GM13976 (cell line): Measurements from ENCODE around the gene SH3BGR.

Experiments used
- DNase-seq: peaks from one replicate; pipeline ENCODE4 v3.0.0; 2012; ENCODE audit warnings: low spot score
- CTCF ChIP-seq: IDR thresholded peaks from 2 replicates; pipeline ENCODE4 v1.5.1; 2012; ENCODE audit warnings: borderline replicate concordance, mild to moderate bottlenecking; ENCODE audit not compliant: insufficient read depth; ENCODE audit errors: extremely low read depth, missing control alignments, control extremely low read depth
- in situ Hi-C: fragments of 300-500 bp; cut with MboI; formaldehyde crosslinking; loops from one replicate; pipeline ENCODE4 v1.12.0; 2022; ENCODE audit warnings: low sequenced_read_pairs, mixed read lengths, inconsistent platforms; ENCODE audit not compliant: unreplicated experiment

SH3BGR gene

GRCh38 chr21:39447264-39447663 is 4.5 kb upstream of the SH3BGR start:
- DNase-seq, result no peak
- no peak for TF ChIP-seq CTCF
- in situ Hi-C loops, result no loop called here

GRCh38 chr21:39452207-39452969 is 618 bp downstream of the SH3BGR start:
- no peak for TF ChIP-seq CTCF
- no peak for DNase-seq
- in situ Hi-C loops, result no loop called here

- TF ChIP-seq CTCF, result no peak
- no peak for DNase-seq
- in situ Hi-C loops, result no loop called here
These were observed 1.2 kb downstream of the SH3BGR start for GRCh38 chr21:39452970-39453342.

GRCh38 chr21:39453571-39454179 is 1.9 kb downstream of the SH3BGR start:
- no peak for DNase-seq
- in situ Hi-C loops, result no loop called here
- TF ChIP-seq CTCF, result no peak

GRCh38 chr21:39454949-39455668 is 3.3 kb downstream of the SH3BGR start:
- in situ Hi-C loops, result no loop called here
- no peak for DNase-seq
- no peak for TF ChIP-seq CTCF

- in situ Hi-C loops, result no loop called here
- DNase-seq, result no peak
These were observed 4.9 kb downstream of the SH3BGR start for GRCh38 chr21:39456665-39457064.

More at GRCh38 chr21:39456665-39457064, 4.9 kb downstream of the SH3BGR start:
- no peak for TF ChIP-seq CTCF
